HG02870 (cell line): ENCODE data around the gene GRK4.

Experiments
- ATAC-seq: cut with Tn5 transposase; IDR thresholded peaks from one replicate; pipeline ENCODE4 v1.9.1; 2021; ENCODE audit warnings: mild to moderate bottlenecking, moderate library complexity; ENCODE audit not compliant: unreplicated experiment

GRK4 gene

DNA sequence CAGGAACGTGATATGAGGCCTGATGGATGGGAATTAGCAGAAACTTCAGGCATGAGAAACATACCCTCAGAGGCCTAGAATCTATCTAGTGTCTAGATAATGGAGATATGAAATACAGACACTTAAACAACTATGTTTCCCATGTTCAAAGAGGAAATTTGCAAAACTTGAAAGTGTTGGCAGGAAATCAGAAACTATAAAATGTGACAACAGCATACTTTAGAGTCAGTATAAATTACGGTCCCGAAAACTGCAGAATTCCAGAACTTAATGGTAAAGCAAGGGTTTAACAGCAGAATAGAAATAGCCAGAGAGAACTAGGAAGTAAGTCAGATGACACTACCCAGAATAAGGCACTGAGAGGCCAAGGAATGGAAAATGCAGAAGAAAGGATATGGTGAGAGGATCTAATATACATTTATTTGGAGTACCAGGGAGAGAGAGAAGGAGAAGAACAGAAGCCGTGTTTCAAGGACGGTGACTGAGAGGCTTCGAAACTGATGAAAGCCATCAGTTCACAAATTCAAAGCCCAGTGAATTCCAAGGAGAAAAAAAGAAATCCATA, 103.5 kb downstream of the GRK4 start:
- no peak for ATAC-seq

DNA sequence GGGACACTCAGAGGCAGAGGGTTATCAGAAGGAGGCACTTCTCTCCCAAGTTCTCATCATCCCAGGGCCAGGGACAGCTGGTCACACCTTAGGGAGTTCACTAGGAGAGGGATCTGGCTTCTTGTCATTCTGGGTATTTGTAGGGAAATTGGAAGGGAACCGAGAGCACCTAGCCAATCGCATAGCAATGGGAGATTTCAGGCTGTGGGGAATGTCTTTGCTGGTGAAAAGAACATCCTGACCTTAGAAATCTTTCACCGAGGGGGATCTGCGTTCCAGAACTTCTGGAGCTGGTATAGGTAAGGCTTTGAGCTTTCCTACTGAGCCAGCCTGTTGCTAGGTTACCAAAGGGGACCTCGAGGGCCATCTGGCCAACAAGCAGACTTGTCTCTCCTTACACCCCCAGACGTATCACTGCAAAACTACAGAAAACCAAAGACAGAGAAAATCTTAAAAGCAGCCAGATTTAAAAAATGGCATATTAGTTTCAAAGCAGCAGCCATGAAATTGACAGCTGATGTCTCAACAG, 104.2 kb downstream of the GRK4 start:
- no peak for ATAC-seq

DNA sequence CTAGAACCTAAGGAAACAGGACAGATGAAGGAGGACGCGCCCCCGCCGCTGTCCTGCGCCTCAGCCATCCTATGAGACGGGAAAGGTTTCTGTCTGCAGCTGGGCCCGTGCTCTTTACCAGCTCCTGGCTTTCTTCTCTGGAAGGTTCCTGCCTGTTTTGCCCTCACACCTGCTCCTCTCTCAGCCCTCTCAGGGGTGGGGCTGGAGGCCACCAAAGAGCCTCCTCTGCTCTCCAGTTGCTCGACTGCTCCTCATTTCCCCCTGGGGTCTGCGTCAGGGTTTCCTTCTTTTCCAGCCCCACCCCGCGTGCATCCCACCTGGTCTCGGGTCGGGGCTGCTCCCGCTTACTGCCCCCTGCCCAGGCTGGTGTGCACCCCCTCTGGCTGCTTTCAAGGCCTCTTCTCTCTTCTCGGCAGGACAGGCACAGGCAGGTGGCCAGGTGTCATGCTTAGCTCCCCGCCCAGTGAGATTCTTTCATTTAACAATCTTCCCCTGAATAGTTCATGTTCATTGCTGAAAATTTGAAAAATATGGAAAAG, 106.4 kb downstream of the GRK4 start:
- ATAC-seq = no peak

DNA sequence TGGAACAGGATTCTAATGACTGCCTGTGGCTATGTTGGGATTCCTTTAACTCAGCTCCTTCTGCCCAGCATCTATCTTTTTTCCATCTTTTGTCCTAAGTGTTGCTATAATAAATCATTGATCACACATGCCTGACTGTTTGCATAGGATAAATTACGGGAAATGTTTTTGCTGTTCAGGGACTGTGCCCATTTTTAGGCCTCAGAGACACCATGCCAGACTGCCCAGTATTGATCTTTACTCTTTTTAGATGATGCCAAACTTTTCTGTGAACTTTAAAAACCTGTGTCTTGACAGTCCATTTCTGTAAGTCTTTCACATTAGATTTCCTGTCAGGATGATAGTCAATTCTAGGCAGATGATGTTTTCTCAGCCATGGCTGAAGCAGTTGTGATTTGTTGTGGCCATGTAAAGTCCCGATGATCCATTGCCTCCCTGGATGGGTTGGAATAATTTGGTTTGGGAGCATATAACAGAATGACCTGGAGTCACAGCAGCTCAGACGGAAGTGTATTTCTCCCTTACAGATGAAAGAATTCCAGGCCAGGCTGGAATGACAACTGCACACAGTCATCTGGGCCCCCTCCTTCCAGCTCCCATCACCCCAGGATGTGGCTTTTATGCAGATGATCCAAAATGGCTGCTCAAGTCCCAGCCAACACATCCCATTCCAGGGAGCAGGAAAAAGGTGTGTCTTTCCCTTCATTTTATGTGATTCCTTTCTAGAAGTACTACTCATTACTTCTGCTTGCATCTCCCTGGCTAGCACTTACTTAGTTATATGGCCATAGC, 107.5 kb downstream of the GRK4 start:
- no peak for ATAC-seq

DNA sequence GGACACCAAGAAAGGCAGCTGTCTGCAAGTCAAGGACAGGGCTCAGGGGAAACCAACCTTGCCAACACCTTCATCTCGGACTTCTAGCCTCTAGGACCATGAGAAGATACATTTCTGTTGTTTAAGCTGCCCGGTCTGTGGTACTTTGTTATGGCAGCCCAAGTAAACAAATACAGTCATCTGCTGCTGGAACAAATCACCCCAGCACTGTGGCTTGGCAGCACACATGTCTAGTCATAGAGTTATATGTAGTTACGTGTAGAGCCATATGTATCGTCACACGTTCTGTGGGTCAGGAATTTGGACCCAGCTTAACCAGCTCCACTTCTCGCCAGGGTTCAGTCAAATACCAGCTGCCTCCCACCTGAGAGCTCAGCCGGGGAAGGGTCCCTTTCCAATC, 108.4 kb downstream of the GRK4 start:
- ATAC-seq = no peak

DNA sequence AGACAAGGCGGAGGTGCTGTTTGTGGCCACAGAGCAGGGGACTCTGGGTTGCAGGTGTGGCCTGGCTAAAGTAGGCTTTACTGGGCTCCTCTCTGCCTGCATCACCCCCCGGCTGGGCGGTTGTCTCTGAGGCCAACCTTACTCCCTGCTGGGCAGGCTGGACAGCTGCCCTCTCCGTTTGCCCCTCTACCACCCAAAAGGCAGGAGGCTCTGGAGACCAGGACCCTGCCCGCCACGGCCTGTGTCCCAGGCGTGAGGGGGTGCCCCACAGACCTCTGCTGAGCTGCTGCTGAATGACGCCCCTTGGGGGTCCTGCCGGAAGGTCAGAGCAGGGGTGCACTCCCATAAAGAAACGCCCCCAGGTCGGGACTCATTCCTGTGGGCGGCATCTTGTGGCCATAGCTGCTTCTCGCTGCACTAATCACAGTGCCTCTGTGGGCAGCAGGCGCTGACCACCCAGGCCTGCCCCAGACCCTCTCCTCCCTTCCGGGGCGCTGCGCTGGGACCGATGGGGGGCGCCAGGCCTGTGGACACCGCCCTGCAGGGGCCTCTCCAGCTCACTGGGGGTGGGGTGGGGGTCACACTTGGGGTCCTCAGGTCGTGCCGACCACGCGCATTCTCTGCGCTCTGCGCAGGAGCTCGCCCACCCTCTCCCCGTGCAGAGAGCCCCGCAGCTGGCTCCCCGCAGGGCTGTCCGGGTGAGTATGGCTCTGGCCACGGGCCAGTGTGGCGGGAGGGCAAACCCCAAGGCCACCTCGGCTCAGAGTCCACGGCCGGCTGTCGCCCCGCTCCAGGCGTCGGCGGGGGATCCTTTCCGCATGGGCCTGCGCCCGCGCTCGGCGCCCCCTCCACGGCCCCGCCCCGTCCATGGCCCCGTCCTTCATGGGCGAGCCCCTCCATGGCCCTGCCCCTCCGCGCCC, 110.0 kb downstream of the GRK4 start:
- no peak for ATAC-seq

DNA sequence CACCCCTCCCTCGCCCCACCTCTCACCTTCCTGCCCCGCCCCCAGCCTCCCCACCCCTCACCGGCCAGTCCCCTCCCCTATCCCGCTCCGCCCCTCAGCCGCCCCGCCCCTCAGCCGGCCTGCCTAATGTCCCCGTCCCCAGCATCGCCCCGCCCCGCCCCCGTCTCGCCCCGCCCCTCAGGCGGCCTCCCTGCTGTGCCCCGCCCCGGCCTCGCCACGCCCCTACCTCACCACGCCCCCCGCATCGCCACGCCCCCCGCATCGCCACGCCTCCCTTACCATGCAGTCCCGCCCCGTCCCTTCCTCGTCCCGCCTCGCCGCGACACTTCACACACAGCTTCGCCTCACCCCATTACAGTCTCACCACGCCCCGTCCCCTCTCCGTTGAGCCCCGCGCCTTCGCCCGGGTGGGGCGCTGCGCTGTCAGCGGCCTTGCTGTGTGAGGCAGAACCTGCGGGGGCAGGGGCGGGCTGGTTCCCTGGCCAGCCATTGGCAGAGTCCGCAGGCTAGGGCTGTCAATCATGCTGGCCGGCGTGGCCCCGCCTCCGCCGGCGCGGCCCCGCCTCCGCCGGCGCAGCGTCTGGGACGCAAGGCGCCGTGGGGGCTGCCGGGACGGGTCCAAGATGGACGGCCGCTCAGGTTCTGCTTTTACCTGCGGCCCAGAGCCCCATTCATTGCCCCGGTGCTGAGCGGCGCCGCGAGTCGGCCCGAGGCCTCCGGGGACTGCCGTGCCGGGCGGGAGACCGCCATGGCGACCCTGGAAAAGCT, 110.9 kb downstream of the GRK4 start, which contains the start of the genes HTT and HTT-AS:
TSS of gene HTT (plus strand) at position 604 of the 768 bp plus-strand sequence. CDS start at position 749, 145 bp downstream.
TSS of gene HTT-AS (minus strand) at position 461 of the 768 bp plus-strand sequence.
- ATAC-seq = peak; percentile 71

DNA sequence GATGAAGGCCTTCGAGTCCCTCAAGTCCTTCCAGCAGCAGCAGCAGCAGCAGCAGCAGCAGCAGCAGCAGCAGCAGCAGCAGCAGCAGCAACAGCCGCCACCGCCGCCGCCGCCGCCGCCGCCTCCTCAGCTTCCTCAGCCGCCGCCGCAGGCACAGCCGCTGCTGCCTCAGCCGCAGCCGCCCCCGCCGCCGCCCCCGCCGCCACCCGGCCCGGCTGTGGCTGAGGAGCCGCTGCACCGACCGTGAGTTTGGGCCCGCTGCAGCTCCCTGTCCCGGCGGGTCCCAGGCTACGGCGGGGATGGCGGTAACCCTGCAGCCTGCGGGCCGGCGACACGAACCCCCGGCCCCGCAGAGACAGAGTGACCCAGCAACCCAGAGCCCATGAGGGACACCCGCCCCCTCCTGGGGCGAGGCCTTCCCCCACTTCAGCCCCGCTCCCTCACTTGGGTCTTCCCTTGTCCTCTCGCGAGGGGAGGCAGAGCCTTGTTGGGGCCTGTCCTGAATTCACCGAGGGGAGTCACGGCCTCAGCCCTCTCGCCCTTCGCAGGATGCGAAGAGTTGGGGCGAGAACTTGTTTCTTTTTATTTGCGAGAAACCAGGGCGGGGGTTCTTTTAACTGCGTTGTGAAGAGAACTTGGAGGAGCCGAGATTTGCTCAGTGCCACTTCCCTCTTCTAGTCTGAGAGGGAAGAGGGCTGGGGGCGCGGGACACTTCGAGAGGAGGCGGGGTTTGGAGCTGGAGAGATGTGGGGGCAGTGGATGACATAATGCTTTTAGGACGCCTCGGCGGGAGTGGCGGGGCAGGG, 111.7 kb downstream of the GRK4 start:
- ATAC-seq = no peak

DNA sequence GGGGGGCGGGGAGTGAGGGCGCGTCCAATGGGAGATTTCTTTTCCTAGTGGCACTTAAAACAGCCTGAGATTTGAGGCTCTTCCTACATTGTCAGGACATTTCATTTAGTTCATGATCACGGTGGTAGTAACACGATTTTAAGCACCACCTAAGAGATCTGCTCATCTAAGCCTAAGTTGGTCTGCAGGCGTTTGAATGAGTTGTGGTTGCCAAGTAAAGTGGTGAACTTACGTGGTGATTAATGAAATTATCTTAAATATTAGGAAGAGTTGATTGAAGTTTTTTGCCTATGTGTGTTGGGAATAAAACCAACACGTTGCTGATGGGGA, 112.2 kb downstream of the GRK4 start:
- ATAC-seq = no peak

DNA sequence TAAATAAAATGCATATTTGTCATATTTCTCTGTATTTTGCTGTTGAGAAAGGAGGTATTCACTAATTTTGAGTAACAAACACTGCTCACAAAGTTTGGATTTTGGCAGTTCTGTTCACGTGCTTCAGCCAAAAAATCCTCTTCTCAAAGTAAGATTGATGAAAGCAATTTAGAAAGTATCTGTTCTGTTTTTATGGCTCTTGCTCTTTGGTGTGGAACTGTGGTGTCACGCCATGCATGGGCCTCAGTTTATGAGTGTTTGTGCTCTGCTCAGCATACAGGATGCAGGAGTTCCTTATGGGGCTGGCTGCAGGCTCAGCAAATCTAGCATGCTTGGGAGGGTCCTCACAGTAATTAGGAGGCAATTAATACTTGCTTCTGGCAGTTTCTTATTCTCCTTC, 114.4 kb downstream of the GRK4 start:
- peak; percentile 35 for ATAC-seq

DNA sequence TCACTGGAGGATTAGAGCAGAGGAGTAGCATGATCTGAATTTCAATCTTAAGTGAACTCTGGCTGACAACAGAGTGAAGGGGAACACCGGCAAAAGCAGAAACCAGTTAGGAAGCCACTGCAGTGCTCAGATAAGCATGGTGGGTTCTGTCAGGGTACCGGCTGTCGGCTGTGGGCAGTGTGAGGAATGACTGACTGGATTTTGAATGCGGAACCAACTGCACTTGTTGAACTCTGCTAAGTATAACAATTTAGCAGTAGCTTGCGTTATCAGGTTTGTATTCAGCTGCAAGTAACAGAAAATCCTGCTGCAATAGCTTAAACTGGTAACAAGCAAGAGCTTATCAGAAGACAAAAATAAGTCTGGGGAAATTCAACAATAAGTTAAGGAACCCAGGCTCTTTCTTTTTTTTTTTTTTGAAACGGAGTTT, 116.3 kb downstream of the GRK4 start:
- peak; percentile 33 for ATAC-seq

DNA sequence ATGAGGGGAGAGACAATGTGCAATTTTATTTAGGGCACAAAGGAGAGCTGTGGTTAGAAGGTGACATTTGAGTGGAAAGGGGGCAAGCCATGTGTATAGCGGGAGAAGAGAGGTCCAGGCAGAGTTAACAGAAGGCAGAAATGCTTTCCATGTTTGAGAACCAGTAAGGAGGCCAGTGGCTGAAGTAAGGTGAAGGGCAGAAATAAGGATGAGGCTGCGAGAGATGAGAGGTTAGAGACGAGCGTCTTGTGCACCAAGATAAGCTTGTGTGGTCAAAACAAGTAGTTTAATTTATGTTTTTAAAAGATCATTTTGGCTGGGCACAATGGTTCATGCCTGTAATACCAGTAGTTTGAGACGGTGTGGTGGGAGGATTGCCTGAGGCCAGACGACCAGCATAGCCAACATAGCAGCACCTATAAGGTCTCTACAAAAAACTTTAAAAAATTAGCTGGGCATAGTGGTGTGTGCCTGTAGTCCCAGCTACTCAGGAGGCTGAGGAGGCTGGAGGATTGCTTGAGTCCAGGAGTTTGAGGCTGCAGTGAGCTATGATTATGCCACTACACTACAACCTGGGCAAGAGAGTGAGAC, 119.6 kb downstream of the GRK4 start:
- ATAC-seq = no peak

DNA sequence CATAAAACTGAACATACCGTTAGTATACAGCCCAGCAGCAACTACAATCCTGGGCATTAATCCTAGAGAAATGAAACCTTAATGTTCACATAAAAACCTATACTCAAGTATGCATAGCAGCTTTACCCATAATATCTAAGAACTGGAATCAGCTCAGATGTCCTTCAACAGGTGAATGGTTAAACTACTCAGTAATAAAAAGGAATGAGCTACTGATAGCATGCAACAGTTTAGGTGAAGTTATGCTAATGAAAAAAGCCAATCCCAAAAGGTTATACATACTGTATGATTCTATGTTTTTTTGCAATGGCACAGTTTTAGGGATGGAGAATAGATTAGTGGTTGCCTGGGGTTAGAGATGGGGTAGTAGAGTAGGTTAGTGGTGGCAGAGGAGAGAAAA, 120.4 kb downstream of the GRK4 start:
- ATAC-seq = no peak

DNA sequence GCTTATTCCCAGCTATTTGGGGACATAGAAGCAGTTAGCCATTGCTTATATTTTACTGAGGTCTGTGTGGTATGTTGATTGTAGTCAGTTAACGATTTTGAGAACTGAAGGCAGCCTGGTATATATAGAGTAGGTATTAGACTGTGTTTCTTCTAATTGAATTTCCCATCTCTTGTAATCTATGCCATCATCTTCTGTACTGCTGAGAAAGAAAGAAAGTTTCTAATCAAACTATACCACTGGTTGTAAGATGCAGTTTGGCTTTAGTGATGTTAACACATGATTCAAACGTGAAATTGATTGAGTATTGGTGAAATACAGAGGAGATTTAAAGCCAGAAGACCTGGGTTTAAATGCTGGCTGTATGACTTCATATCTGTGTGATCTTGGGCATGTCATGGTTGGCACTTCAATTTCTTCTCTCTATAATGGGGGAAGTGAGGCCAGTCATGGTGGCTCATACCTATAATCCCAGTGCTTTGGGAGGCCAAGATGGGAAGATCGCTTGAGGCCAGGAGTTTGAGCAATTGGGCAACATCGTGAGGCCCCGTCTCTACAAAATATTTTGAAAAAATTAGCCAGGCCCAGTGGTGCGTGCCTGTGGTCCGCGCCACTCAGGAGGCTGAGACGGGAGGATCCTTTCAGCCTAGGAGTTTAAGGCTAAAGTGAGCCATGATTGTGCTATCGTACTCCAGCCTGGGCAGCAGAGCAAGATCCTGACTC, 122.7 kb downstream of the GRK4 start:
- no peak for ATAC-seq

DNA sequence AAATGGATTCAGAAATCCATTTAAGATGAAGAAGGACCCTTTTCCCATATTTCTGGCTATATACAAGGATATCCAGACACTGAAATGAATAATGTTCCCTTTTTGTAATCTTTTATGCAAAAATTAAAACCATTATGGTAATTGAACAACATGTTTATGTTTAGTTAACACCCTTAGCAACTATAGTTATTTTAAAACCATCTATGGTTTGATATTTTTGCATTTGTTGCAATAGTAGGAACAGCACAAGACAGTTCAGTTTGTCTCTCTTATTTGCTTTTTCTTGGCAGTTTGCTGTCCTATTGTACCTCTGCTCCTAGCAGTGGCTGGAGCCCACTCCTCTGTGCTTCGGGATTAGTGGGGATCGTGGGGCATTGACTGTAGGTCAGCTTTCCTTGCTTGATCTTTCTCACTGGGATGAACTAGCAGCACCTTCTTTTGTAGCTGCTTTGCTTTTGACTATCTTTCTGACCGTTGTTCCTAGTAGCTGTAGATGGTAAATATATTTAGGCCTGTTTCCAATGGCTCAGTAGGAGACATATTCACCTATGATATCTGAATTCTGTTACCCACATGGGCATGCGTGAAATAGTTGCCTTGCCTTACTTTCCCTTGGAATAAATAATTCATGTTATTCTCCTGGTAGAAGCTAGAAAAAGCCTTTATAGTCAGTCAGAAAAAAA, 123.9 kb downstream of the GRK4 start:
- ATAC-seq = no peak
